Activated naive CD8-positive, alpha-beta T cell treated with anti-CD3 and anti-CD28 coated beads, Interleukin-2, amount 50 U/mL, for 16 hours (primary cell): ENCODE measurements around the gene OST4.
"Not testable (repeated sequence)": the region's sequence is repeated elsewhere in the genome, so short reads cannot be mapped to it uniquely, and the experiment has no call there.

ENCODE experiments used
- DNase-seq: peaks from one replicate; pipeline ENCODE4 v3.0.0-alpha.2; 2020; ENCODE audit warnings: low read depth, low spot score

OST4 gene

GRCh38 chr2:27071277-27071989 is at the start of gene OST4:
Gene OST4 (minus strand): TSS chr2:27071654.
- DNase-seq = peak; percentile 77

DNA sequence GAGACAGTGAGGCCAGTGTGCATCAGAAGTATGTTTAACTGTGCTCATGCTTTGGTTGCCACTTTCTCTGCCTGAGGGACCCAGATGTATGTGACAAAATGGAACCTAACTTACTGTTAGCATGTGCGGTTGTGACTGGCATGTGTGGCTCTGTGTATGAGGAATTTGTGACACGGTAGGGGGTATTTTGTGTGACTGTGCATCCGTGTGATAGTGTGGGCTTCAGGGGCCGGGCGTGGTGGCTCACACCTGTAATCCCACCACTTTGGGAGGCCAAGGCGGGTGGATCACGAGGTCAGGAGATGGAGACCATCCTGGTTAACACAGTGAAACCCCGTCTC is 47.8 kb upstream of the OST4 start:
- DNase-seq = not testable (repeated sequence)

DNA sequence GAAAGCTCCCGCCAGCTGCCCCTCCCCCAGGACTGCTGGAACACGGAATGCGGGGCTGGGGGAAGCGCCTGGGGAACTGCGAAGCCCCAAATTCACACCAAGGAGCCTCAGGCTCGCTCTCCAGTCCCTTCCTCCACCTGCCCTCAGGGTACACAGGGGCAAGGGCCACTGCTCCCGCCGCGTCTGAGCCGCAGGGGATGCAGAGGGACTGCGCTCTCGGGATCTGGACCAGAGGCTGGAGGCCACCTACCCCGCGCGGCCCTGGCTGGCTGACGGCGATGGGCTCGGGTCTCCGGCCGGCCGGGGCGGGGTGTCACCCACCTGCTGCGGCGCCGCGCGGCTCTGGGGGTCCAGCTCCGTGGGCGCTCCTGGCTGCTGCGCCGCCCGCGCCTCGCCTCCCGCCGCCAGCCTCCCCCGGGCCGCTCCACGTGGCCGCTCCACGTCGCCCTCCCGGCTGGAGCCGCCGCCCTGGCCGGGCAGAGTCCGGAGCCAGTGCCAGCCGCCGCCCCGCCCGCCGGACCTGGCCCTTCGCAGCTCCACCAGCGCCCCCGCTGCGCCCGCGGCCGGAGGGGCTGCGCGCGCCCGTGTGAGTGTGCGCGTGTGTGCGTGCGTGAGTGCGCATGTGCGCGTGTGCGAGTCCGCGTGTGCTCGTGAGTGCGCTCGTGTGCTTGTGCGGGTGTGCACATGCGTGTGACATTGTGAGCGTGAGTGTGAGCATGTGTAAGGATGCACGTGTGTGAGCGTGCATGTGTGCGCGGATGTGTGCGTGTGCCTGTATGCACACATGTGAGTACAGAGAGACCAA is 47.3 kb upstream of the OST4 start, which contains the start of gene CGREF1:
TSS of gene CGREF1 (minus strand) at position 604 of the 805 bp plus-strand sequence. CDS start 14,762 bp downstream, outside the sequence.
- no peak for DNase-seq

GRCh38 chr2:27117995-27118524 is 46.6 kb upstream of the OST4 start:
- DNase-seq = no peak

- DNase-seq = no peak
These were observed 44.1 kb upstream of the OST4 start for GRCh38 chr2:27115519-27115918.

GRCh38 chr2:27111392-27112078 is 40.1 kb upstream of the OST4 start:
- DNase-seq = not testable (repeated sequence)

GRCh38 chr2:27110603-27111352 is 39.3 kb upstream of the OST4 start:
- DNase-seq = not testable (repeated sequence)

- DNase-seq = no peak
These were observed 37.6 kb upstream of the OST4 start for GRCh38 chr2:27109083-27109482.

DNA sequence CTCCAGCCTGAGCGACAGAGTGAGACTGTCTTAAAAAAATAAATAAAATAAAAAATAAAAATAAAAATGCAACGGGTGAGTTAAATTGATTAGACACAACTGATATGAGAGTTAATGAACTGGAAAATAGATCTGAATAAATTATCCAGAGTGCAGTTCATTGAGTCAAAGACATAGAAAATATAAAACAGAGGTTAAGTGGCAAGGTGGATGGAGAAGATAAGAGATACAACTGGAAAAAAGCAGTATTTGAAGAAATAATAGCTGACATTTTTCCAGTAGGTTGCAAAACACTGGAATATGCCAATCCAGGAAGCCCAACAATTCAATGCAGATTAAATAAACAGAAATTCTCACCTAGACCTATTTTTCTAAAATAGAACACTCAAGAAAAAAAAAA is 36.8 kb upstream of the OST4 start:
- DNase-seq = no peak

DNA sequence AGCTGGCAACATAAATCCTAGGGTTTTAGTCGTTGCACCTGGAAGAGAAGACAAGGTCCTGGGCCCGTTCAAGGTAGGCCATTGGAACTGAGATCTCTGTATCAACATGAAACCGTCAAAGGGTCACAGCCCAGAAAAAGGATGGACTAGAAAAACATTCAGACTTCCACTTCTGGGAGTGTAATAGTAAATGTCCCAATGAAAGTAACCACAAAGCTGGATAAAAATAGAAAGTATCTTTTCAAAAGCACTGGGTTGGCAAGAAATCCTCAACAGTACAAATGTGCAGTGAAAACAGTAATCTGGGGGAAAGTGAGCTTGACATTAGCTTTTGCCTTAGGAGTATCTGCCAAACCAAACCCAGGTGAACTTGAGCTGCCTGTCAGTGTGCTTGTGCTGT is 34.5 kb upstream of the OST4 start:
- DNase-seq = no peak

GRCh38 chr2:27102329-27102728 is 30.9 kb upstream of the OST4 start:
- DNase-seq = no peak

GRCh38 chr2:27100036-27100435 is 28.6 kb upstream of the OST4 start:
- no peak for DNase-seq

- no peak for DNase-seq
These were observed 28.0 kb upstream of the OST4 start for GRCh38 chr2:27099334-27099955.

GRCh38 chr2:27097341-27097740 is 25.9 kb upstream of the OST4 start:
- no peak for DNase-seq

GRCh38 chr2:27096748-27097297 is 25.4 kb upstream of the OST4 start:
- DNase-seq = no peak

DNA sequence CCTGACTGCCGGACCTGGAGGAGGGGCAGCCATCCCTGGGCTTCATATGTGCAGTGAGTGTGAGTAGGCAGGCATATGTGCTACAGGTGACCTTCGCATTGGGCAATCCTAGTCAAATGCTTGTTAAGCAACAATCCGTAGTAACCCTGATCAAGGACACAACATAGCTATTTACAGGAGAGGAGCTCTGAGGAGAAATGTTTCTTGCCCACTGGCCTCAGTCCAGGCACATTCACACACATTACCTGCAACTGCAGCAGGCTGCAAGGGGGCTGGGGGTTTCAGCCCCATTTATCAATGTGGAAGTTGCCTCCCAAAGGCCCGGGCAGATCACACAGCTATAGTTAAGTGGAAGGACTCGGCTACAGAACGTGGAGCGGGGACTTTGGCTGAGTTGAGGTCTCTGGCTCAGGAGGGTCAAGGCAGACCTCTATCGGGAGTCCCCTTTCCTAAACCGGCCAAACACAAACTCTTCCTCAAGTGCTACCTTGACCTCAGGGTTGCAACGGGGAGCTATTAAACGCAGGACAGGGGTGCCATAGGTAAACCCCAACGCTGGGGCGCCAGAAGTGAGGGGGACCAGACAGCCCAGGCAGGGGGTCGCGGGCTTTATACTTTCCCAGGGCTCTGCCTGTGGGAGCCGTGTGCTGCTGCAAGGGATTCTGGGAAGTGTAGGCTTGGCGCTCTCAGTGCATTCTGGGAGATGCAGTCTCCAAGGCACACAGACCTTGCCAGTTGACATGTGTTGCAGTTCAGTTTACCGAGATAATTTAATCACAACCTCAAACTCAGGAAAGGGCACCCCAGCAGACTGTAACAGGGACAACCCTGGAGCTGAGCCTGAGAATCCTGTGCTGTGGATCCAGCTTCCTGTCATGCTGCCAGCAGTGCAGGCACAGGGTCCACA is 24.5 kb upstream of the OST4 start:
- no peak for DNase-seq

GRCh38 chr2:27095427-27095744 is 23.9 kb upstream of the OST4 start:
- DNase-seq = no peak

DNA sequence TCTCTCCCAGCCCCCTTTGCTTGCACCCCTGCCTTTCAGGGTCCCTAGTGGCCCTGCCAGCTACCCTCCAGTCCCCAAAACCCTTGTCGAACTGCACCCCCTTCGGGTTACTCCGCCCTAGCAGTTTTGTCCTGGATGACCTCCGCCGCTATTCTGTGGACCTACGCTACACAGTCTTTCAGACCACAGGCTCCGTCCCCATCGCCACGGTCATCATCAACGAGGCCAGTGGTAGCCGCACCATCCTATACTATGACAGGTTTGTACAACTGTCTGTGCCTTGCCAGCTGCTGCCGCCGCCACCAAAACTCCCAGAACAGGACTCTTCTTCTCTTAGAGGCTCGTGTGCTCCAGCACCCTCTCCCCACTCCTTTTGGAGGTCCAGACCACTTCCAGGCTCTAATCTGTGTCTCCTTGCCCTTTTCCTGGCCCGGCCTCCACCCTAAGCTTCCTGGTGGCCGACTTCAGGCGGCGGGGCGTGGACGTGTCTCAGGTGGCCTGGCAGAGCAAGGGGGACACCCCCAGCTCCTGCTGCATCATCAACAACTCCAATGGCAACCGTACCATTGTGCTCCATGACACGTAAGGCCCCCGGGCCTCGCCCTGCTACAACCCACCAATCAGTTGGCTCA is 23.0 kb upstream of the OST4 start:
- DNase-seq = no peak
